A673 (cell line): Measurements from ENCODE around the gene CALN1. TPM values are rescaled to one million over a fixed set of nuclear protein-coding genes. Genes with fewer than 3 reads are reported as not detected.

ENCODE experiments used
- BruUV-seq: library from RNA; stranded (reverse); fragments of 400-500 nt; replicated peaks from 2 replicates; lab custom pipeline; 2021; lab: Mats Ljungman, UMichigan
- CTCF ChIA-PET: fragments of 300-600 bp; sonication (Branson Sonifier 250); formaldehyde crosslinking; loops from one replicate; lab custom pipeline; 2022; ENCODE audit warnings: antibody characterized with exemption; lab: Charles Lee
- POLR2A ChIA-PET: fragments of 300-600 bp; sonication (Branson Sonifier 250); formaldehyde crosslinking; loops from one replicate; lab custom pipeline; 2022; ENCODE audit warnings: antibody characterized with exemption; ENCODE audit not compliant: low non-redundant PET; lab: Charles Lee
- DNase-seq: peaks from one replicate; pipeline ENCODE4 v3.0.0-alpha.2; 2015; ENCODE audit warnings: low spot score
- H3K27ac ChIP-seq: fragments of 200-600 bp; sonication (generic); 2 replicates; pipeline ENCODE4 v1.5.1; 2016; ENCODE audit warnings: mixed run types, low read depth, mild to moderate bottlenecking, mixed read lengths, antibody characterized with exemption, low read length; ENCODE audit not compliant: poor library complexity, severe bottlenecking
- H3K27me3 ChIP-seq: fragments of 200-600 bp; sonication (generic); replicated peaks from 2 replicates; pipeline ENCODE4 v1.6.1; 2017; ENCODE audit warnings: mixed run types, low read depth, mild to moderate bottlenecking, mixed read lengths, antibody characterized with exemption, low read length; ENCODE audit not compliant: insufficient read depth, poor library complexity
- H3K36me3 ChIP-seq: fragments of 200-600 bp; sonication (generic); 2 replicates; pipeline ENCODE4 v1.6.1; 2016; ENCODE audit warnings: mixed run types, mild to moderate bottlenecking, mixed read lengths, antibody characterized with exemption, low read length; ENCODE audit not compliant: insufficient read depth, poor library complexity, severe bottlenecking
- H3K4me1 ChIP-seq: fragments of 200-600 bp; sonication (generic); 2 replicates; pipeline ENCODE4 v1.6.1; 2017; ENCODE audit warnings: mixed run types, mild to moderate bottlenecking, mixed read lengths, antibody characterized with exemption, low read length; ENCODE audit not compliant: insufficient read depth, poor library complexity, severe bottlenecking
- H3K4me3 ChIP-seq: fragments of 200-600 bp; sonication (generic); 2 replicates; pipeline ENCODE4 v1.5.1; 2016; ENCODE audit warnings: low read depth, mixed run types, mild to moderate bottlenecking, mixed read lengths, low read length; ENCODE audit not compliant: poor library complexity, severe bottlenecking
- H3K9me3 ChIP-seq: fragments of 200-600 bp; sonication (generic); 2 replicates; pipeline ENCODE4 v1.6.1; 2016; ENCODE audit warnings: mixed run types, low read depth, mild to moderate bottlenecking, mixed read lengths, antibody characterized with exemption, low read length; ENCODE audit not compliant: poor library complexity, severe bottlenecking
- EZH2 ChIP-seq: fragments of 200-600 bp; sonication (generic); IDR thresholded peaks from 2 replicates; pipeline ENCODE4 v1.6.1; 2017; ENCODE audit warnings: borderline replicate concordance, low read depth, mild to moderate bottlenecking, mixed read lengths, antibody characterized with exemption, low read length; ENCODE audit not compliant: poor library complexity, severe bottlenecking
- intact Hi-C: fragments of 100-400 bp; cut with micrococcal nuclease; formaldehyde crosslinking; loops from one replicate; pipeline ENCODE4 v1.10.0; 2022; ENCODE audit not compliant: unreplicated experiment
- total RNA-seq: library from RNA; stranded (reverse); gene quantifications from 2 replicates; pipeline ENCODE4 v1.2.3, GENCODE V29; 2021
- TF ChIP-seq, protein P1 (sequence below): fragments of 300-800, 200-600 bp; sonication (generic); conservative IDR thresholded peaks from 2 replicates; pipeline ENCODE4 v1.5.1; 2017; ENCODE audit warnings: low read depth, mild to moderate bottlenecking, antibody characterized with exemption, low read length, moderate library complexity, mixed read lengths

The CALN1 gene
- total RNA-seq, 1 experiment from 2014 or later = not detected

DNA sequence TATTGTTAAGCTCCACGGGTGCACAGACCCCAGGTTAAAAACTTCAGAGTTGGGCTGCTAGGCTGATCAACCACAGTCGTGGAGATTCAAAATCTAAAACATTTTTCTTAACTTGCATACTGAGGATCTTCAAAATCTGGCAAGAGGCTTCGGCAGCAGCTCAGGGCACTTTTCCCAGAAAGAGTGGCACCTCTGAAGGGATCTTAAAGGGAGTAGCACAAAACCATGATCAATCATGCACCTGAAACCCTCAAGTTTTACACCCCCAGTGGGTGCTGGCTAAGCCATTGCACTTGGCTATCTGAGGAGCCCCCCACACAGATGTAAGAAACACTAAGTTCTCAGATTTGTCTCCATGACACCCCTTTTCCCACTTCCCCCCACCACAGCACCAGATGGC, 151.7 kb downstream of the CALN1 start:
- no peak for TF ChIP-seq EZH2
- TF ChIP-seq, protein P1, sequence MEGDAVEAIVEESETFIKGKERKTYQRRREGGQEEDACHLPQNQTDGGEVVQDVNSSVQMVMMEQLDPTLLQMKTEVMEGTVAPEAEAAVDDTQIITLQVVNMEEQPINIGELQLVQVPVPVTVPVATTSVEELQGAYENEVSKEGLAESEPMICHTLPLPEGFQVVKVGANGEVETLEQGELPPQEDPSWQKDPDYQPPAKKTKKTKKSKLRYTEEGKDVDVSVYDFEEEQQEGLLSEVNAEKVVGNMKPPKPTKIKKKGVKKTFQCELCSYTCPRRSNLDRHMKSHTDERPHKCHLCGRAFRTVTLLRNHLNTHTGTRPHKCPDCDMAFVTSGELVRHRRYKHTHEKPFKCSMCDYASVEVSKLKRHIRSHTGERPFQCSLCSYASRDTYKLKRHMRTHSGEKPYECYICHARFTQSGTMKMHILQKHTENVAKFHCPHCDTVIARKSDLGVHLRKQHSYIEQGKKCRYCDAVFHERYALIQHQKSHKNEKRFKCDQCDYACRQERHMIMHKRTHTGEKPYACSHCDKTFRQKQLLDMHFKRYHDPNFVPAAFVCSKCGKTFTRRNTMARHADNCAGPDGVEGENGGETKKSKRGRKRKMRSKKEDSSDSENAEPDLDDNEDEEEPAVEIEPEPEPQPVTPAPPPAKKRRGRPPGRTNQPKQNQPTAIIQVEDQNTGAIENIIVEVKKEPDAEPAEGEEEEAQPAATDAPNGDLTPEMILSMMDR = no peak
- H3K4me1 ChIP-seq = no peaks in the 10 kb centered on the region
- peaks cover 6% of the 10 kb centered on the region for H3K9me3 ChIP-seq
- H3K27me3 ChIP-seq = no peaks in the 10 kb centered on the region
- no peaks in the 10 kb centered on the region for H3K36me3 ChIP-seq
- BruUV-seq = no TSS peak
- DNase-seq = no peak
- POLR2A ChIA-PET = no interaction called here
- CTCF ChIA-PET = no interaction called here
- no peak overlapping the region for H3K27ac ChIP-seq
- intact Hi-C loops = no loop called here
- H3K4me3 ChIP-seq = no peak overlapping the region

DNA sequence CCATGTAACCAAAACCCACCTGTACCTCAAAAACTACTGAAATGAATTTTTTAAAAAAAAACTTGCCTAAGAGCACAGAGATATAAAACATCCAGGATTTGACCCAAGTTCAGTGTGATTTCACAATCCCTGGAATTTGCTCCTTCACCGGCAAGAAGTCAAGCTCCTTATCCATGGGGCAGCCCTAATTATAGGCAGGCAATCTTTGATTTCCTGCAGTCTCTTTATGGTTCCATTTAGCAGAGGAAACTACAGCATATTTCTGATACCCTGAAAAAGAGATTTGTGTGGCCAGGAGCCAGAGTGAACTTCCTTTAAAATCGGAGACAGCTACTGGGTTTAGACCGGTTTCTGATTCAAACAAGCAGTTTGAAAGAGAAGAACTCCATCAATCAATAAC, 154.1 kb downstream of the CALN1 start:
- ChIA-PET CTCF (no interaction called here), POLR2A (no interaction called here)
- peaks cover 6% of the 10 kb centered on the region for H3K9me3 ChIP-seq
- H3K27ac ChIP-seq = no peak overlapping the region
- no peak overlapping the region for H3K4me3 ChIP-seq
- no peak for TF ChIP-seq EZH2
- TF ChIP-seq, protein P1 = no peak
- no peaks in the 10 kb centered on the region for H3K4me1 ChIP-seq
- DNase-seq = no peak
- BruUV-seq = no TSS peak
- no peaks in the 10 kb centered on the region for H3K27me3 ChIP-seq
- intact Hi-C loops = no loop called here
- no peaks in the 10 kb centered on the region for H3K36me3 ChIP-seq

DNA sequence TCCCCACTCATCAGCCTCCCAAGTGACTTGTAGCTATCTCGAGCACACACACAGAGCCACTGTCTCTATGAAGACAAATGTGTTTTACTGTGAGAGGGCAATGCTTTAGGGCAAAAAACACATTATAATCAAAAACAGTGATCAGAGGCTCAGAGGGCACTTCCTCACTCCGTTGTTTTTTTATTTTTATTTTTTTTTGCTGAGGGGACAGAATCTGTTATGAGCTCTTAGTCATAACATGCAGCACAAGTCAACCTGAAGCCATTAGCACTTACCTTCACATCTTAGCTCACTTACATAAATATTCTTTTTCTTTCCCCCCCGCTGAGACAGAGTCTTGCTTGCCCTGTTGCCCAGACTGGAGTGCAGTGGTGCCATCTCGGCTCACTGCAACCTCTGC, 157.7 kb downstream of the CALN1 start:
- BruUV-seq = no TSS peak
- TF ChIP-seq, protein P1 = no peak
- no peak for TF ChIP-seq EZH2
- Histone ChIP-seq H3K4me1 (no peaks in the 10 kb centered on the region), H3K27me3 (no peaks in the 10 kb centered on the region), H3K9me3 (peaks cover 6% of the 10 kb centered on the region), H3K27ac (no peak overlapping the region), H3K36me3 (no peaks in the 10 kb centered on the region), H3K4me3 (no peak overlapping the region)
- intact Hi-C loops = no loop called here
- ChIA-PET POLR2A (no interaction called here), CTCF (no interaction called here)
- no peak for DNase-seq
